C4-2B (cell line): ENCODE results near the gene MAP1S.

ENCODE experiments used
- ZFX ChIP-seq: fragments of 450-650 bp; IDR thresholded peaks from 2 replicates; pipeline ENCODE4 v1.6.1; 2017
- TF ChIP-seq, protein P1 (sequence below): fragments of 450-650 bp; conservative IDR thresholded peaks from 2 replicates; pipeline ENCODE4 v1.5.1; 2017; ENCODE audit warnings: mild to moderate bottlenecking

GRCh38 chr19:17725422-17726078, 6.3 kb downstream of the MAP1S start:
- TF ChIP-seq, protein P1, sequence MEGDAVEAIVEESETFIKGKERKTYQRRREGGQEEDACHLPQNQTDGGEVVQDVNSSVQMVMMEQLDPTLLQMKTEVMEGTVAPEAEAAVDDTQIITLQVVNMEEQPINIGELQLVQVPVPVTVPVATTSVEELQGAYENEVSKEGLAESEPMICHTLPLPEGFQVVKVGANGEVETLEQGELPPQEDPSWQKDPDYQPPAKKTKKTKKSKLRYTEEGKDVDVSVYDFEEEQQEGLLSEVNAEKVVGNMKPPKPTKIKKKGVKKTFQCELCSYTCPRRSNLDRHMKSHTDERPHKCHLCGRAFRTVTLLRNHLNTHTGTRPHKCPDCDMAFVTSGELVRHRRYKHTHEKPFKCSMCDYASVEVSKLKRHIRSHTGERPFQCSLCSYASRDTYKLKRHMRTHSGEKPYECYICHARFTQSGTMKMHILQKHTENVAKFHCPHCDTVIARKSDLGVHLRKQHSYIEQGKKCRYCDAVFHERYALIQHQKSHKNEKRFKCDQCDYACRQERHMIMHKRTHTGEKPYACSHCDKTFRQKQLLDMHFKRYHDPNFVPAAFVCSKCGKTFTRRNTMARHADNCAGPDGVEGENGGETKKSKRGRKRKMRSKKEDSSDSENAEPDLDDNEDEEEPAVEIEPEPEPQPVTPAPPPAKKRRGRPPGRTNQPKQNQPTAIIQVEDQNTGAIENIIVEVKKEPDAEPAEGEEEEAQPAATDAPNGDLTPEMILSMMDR, result no peak; the same call in 1 of the 2 replicates
- TF ChIP-seq ZFX, result no peak
